Heart left ventricle (tissue), 13 donors: ENCODE data around the gene REM2.
A peak's percentile ranks its signal among the peaks of the same experiment; 100 is the strongest.

Experiments used
- CTCF ChIP-seq, 12 donors: fragments of 200-600 bp; sonication (generic) in 4 of 12; IDR thresholded peaks; one replicate each; pipeline versions ENCODE4 v1.5.0 to v1.8.0; 2018 to 2022; ENCODE audit warnings: antibody characterized with exemption in 12 of 12, mild to moderate bottlenecking in 5 of 12
- POLR2A ChIP-seq, 2 donors: fragments of 450-650 bp; IDR thresholded peaks; one replicate each; pipeline ENCODE4 v1.6.1; 2017; ENCODE audit warnings: antibody characterized with exemption in 2 of 2, mild to moderate bottlenecking in 2 of 2, moderate library complexity in 2 of 2
- donor health status: ischemic (EF 13 %, LVEDD 7.1; RV severe dilation, severe dysfunction).
- donor health status: DM: no; HTN: yes; CAD: no.
- donor health status: DM: no; HTN: no; CAD: no.
- donor health status: ischemic (EF 25% LVEDD 6.9; RV normal size, moderate dysfunction).
- donor health status: ischemic (EF 25% LVEDD 5.7; RV mildly dilated, moderate dysfunction).
- donor health status: ischemic (EF 35%, LVEDD 5.7; RV mildly dilated, moderate dysfunction).
- donor health status: nonischemic (EF 11% LVEDD 7.7; RV severe dilation, severe dysfunction).
- donor health status: DM: yes; HTN: yes; CAD: no.
- donor health status: PGD.
- donor health status: ischemic (EF 29% LVEDD 5.4; RV normal size, mild dysfunction).
- donor health status: nonischemic (EF 23%, LVEDD 6.1; RV moderate dilation, normal function).

- TF ChIP-seq CTCF (IDR thresholded peaks at IDR 0.05): peak in 11 of 12 donors; percentile 28 to 64 (median 49)
- TF ChIP-seq POLR2A (IDR thresholded peaks at IDR 0.05): no peak
Measured at GRCh38 chr14:22900081-22900799, 17.2 kb downstream of the REM2 start.
